GM10248 (cell line): ENCODE data around the gene SCTR.

Experiments used
- CTCF ChIA-PET: fragments of 300-600 bp; sonication (Branson Sonifier 250); formaldehyde crosslinking; extraction: SDS; loops from one replicate; lab custom pipeline; 2021; ENCODE audit warnings: antibody characterized with exemption; lab: Yijun Ruan, JAX
- POLR2A ChIA-PET: fragments of 350-650 bp; sonication (Branson Sonifier 250); formaldehyde crosslinking; extraction: SDS; loops from one replicate; lab custom pipeline; 2020; ENCODE audit warnings: antibody characterized with exemption; lab: Yijun Ruan, JAX
- DNase-seq: peaks from one replicate; pipeline ENCODE4 v3.0.0; 2012; ENCODE audit errors: extremely low spot score
- CTCF ChIP-seq: IDR thresholded peaks from 2 replicates; pipeline ENCODE4 v1.5.1; 2012; ENCODE audit warnings: mild to moderate bottlenecking, low read depth; ENCODE audit errors: extremely low read depth, missing control alignments, control extremely low read depth

SCTR gene

GRCh38 chr2:119474371-119475224 lies 49.7 kb downstream of the SCTR start:
- POLR2A ChIA-PET, result no interaction called here
- TF ChIP-seq CTCF, result no peak
- no peak for DNase-seq
- CTCF ChIA-PET, result interaction anchor here (0.6 to 8.7 kb wide), 10 partner anchors 9 to 463 kb away, joined by 3 to 110 read pairs (median 24); no protein-coding TSS in a partner anchor

GRCh38 chr2:119473621-119474370 lies 50.5 kb downstream of the SCTR start:
- no peak for TF ChIP-seq CTCF
- CTCF ChIA-PET, result interaction anchor here (1.2 to 8.7 kb wide), 3 partner anchors 9 to 62 kb away, joined by 5 to 110 read pairs (median 23); no protein-coding TSS in a partner anchor
- POLR2A ChIA-PET, result no interaction called here
- no peak for DNase-seq

- ChIA-PET CTCF (interaction anchor here (1.6 kb wide), 1 partner anchor 20 kb away, joined by 4 read pairs; no protein-coding TSS in a partner anchor), POLR2A (no interaction called here)
- no peak for TF ChIP-seq CTCF
- no peak for DNase-seq
Observed at GRCh38 chr2:119472749-119473148, 51.5 kb downstream of the SCTR start.

- CTCF ChIA-PET, result interaction anchor here (1.4 to 1.6 kb wide), 3 partner anchors 8 to 63 kb away, joined by 4 read pairs; no protein-coding TSS in a partner anchor
- TF ChIP-seq CTCF, result no peak
- POLR2A ChIA-PET, result interaction anchor here (1.5 kb wide), 1 partner anchor 103 kb away, joined by 4 read pairs; the partner anchor contains the start of gene DBI
- no peak for DNase-seq
Observed at GRCh38 chr2:119469661-119470297, 54.5 kb downstream of the SCTR start.

GRCh38 chr2:119469131-119469530 lies 55.2 kb downstream of the SCTR start:
- CTCF ChIA-PET, result interaction anchor here (1.4 to 5.9 kb wide), 3 partner anchors 7 to 62 kb away, joined by 4 to 37 read pairs (median 4); no protein-coding TSS in a partner anchor
- no peak for DNase-seq
- POLR2A ChIA-PET, result interaction anchor here (1.5 kb wide), 1 partner anchor 102 kb away, joined by 4 read pairs; the partner anchor contains the start of gene DBI
- TF ChIP-seq CTCF, result no peak
